HepG2 (cell line): ENCODE data around the gene PIP4K2B. TPM values are rescaled to one million over a fixed set of nuclear protein-coding genes. Genes with fewer than 3 reads are reported as not detected.

Experiments
- ARNT ChIP-seq: fragments of 450-650 bp; IDR thresholded peaks from 2 replicates; pipeline ENCODE4 v1.6.1; 2017
- CAMTA2 ChIP-seq: sonication (generic); formaldehyde crosslinking; IDR thresholded peaks from 2 replicates; pipeline ENCODE4 v1.4.0; 2020; ENCODE audit warnings: mild to moderate bottlenecking, missing genetic modification reagents, borderline replicate concordance
- FOXK1 ChIP-seq: sonication (generic); formaldehyde crosslinking; IDR thresholded peaks from 2 replicates; pipeline ENCODE4 v1.4.0; 2020; ENCODE audit warnings: low read depth, missing genetic modification reagents, borderline replicate concordance
- HIVEP1 ChIP-seq: sonication (generic); formaldehyde crosslinking; IDR thresholded peaks from 2 replicates; pipeline ENCODE4 v1.4.0; 2020; ENCODE audit warnings: mild to moderate bottlenecking, missing genetic modification reagents
- HNF4G ChIP-seq, 2 experiments: sonication (generic) in 1 of 2; formaldehyde crosslinking in 1 of 2; IDR thresholded peaks; 2 replicates each; pipeline versions ENCODE4 v1.4.0 to v1.6.1; 2011 to 2020; ENCODE audit warnings: borderline replicate concordance in 2 of 2, low read depth in 2 of 2, mild to moderate bottlenecking in 2 of 2, low read length in 1 of 2, missing genetic modification reagents in 1 of 2, moderate library complexity in 1 of 2
- KDM2A ChIP-seq: sonication (generic); formaldehyde crosslinking; IDR thresholded peaks from 2 replicates; pipeline ENCODE4 v1.4.0; 2020; ENCODE audit warnings: low read depth, missing genetic modification reagents, borderline replicate concordance
- KDM5B ChIP-seq: sonication (generic); formaldehyde crosslinking; IDR thresholded peaks from 2 replicates; pipeline ENCODE4 v1.4.0; 2020; ENCODE audit warnings: missing genetic modification reagents, mild to moderate bottlenecking, borderline replicate concordance
- MAFG ChIP-seq: sonication (generic); formaldehyde crosslinking; IDR thresholded peaks from 2 replicates; pipeline ENCODE4 v1.5.1; 2020; ENCODE audit warnings: mild to moderate bottlenecking, missing genetic modification reagents
- MED13 ChIP-seq: sonication (generic); formaldehyde crosslinking; IDR thresholded peaks from 2 replicates; pipeline ENCODE4 v1.5.0; 2020; ENCODE audit warnings: missing genetic modification reagents
- MEIS1 ChIP-seq: sonication (generic); formaldehyde crosslinking; IDR thresholded peaks from 2 replicates; pipeline ENCODE4 v1.9.0; 2021; ENCODE audit warnings: mild to moderate bottlenecking, missing genetic modification reagents, moderate library complexity, borderline replicate concordance
- NCOA1 ChIP-seq: sonication (generic); formaldehyde crosslinking; IDR thresholded peaks from 2 replicates; pipeline ENCODE4 v1.9.0; 2021; ENCODE audit warnings: missing genetic modification reagents
- PHB2 ChIP-seq: fragments of 450-650 bp; IDR thresholded peaks from 2 replicates; pipeline ENCODE4 v1.6.1; 2018; ENCODE audit not compliant: partially characterized antibody
- RAD21 ChIP-seq: fragments of 450-650 bp; formaldehyde crosslinking; IDR thresholded peaks from 2 replicates; pipeline ENCODE4 v1.5.0; 2020; ENCODE audit warnings: mild to moderate bottlenecking
- RBM22 ChIP-seq: fragments of 200-400 bp; formaldehyde crosslinking; optimal IDR thresholded peaks from 2 replicates; pipeline ENCODE3; 2017; ENCODE audit warnings: mild to moderate bottlenecking, low read length, moderate library complexity
- STAT5B ChIP-seq: sonication (generic); formaldehyde crosslinking; IDR thresholded peaks from 2 replicates; pipeline ENCODE4 v1.4.0; 2020; ENCODE audit warnings: missing genetic modification reagents
- ZBTB1 ChIP-seq: sonication (generic); formaldehyde crosslinking; IDR thresholded peaks from 2 replicates; pipeline ENCODE4 v1.4.0; 2020; ENCODE audit warnings: missing genetic modification reagents, borderline replicate concordance
- ZFP90 ChIP-seq: sonication (generic); formaldehyde crosslinking; IDR thresholded peaks from 2 replicates; pipeline ENCODE4 v1.8.0; 2022; ENCODE audit warnings: missing genetic modification reagents, mild to moderate bottlenecking, inconsistent platforms, borderline replicate concordance
- ZFX ChIP-seq: sonication (generic); formaldehyde crosslinking; IDR thresholded peaks from 2 replicates; pipeline ENCODE4 v1.4.0; 2020; ENCODE audit warnings: mild to moderate bottlenecking, low read depth, missing genetic modification reagents, moderate library complexity
- ZKSCAN8 ChIP-seq: IDR thresholded peaks from 2 replicates; pipeline ENCODE4 v1.6.1; 2016; ENCODE audit warnings: borderline replicate concordance, missing genetic modification reagents, missing compliant biosample characterization
- ZNF275 ChIP-seq: sonication (generic); formaldehyde crosslinking; IDR thresholded peaks from 2 replicates; pipeline ENCODE4 v1.8.0; 2022; ENCODE audit warnings: missing genetic modification reagents, mild to moderate bottlenecking, inconsistent platforms, borderline replicate concordance
- polyA plus RNA-seq, 8 experiments: library from polyadenylated mRNA; depleted of rRNA in 3 of 8; stranded (reverse) in 7 of 8; unstranded in 1 of 8; fragments of >200 nt; fragmentation: Illumina TruSeq in 4 of 8; extraction: Trizol in 4 of 8; gene quantifications; 2 replicates each; pipeline versions ENCODE4 v1.2.1 to v1.2.3, GENCODE V29; 2011 to 2016; ENCODE audit warnings: low read depth in 4 of 8, missing spikeins in 1 of 8, mixed read lengths in 1 of 8; ENCODE audit not compliant: insufficient read depth in 1 of 8
- total RNA-seq, 5 experiments: library from RNA; depleted of rRNA; stranded (reverse); fragments of >200 nt; fragmentation: Illumina TruSeq; extraction: Trizol; gene quantifications; 2 replicates each; pipeline ENCODE4 v1.2.3, GENCODE V29; 2016; ENCODE audit warnings: low read depth in 1 of 5
- TF ChIP-seq, protein P1 (sequence below): sonication (generic); formaldehyde crosslinking; IDR thresholded peaks from 2 replicates; pipeline ENCODE4 v1.9.0; 2021; ENCODE audit warnings: missing genetic modification reagents, mild to moderate bottlenecking, borderline replicate concordance
- TF ChIP-seq, protein P2 (sequence below): sonication (generic); formaldehyde crosslinking; IDR thresholded peaks from 2 replicates; pipeline ENCODE4 v1.4.0; 2020; ENCODE audit warnings: missing genetic modification reagents, borderline replicate concordance

PIP4K2B gene
- total and polyA plus RNA-seq, 2 of the 13 experiments (the other 11 are each of a cell fraction or from before 2014, with no cell fraction given) = 20.4 to 54.0 TPM

GRCh38 chr17:38746004-38746848 lies 53.1 kb downstream of the PIP4K2B start (continued):
- 0 out of 2 replicates have a peak, but pooled peaks have one; percentile 53 for TF ChIP-seq ZNF275 (CRISPR knock-in tag)
- TF ChIP-seq MEIS1 (CRISPR knock-in tag) = no peak
- no peak for TF ChIP-seq PHB2
- peak; percentile 77; the same call in 1 of the 2 replicates for TF ChIP-seq ZKSCAN8 (CRISPR knock-in tag)
- TF ChIP-seq NCOA1 (CRISPR knock-in tag) = no peak
- TF ChIP-seq MAFG = no peak
- TF ChIP-seq, protein P1, sequence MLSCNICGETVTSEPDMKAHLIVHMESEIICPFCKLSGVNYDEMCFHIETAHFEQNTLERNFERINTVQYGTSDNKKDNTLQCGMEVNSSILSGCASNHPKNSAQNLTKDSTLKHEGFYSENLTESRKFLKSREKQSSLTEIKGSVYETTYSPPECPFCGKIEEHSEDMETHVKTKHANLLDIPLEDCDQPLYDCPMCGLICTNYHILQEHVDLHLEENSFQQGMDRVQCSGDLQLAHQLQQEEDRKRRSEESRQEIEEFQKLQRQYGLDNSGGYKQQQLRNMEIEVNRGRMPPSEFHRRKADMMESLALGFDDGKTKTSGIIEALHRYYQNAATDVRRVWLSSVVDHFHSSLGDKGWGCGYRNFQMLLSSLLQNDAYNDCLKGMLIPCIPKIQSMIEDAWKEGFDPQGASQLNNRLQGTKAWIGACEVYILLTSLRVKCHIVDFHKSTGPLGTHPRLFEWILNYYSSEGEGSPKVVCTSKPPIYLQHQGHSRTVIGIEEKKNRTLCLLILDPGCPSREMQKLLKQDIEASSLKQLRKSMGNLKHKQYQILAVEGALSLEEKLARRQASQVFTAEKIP = no peak
- TF ChIP-seq ARNT = no peak
- 0 out of 2 replicates have a peak, but pooled peaks have one; percentile 72 for TF ChIP-seq ZFP90 (CRISPR knock-in tag)
- no peak for TF ChIP-seq CAMTA2 (CRISPR knock-in tag)
- TF ChIP-seq RBM22 = peak; percentile 88
- TF ChIP-seq, protein P2, sequence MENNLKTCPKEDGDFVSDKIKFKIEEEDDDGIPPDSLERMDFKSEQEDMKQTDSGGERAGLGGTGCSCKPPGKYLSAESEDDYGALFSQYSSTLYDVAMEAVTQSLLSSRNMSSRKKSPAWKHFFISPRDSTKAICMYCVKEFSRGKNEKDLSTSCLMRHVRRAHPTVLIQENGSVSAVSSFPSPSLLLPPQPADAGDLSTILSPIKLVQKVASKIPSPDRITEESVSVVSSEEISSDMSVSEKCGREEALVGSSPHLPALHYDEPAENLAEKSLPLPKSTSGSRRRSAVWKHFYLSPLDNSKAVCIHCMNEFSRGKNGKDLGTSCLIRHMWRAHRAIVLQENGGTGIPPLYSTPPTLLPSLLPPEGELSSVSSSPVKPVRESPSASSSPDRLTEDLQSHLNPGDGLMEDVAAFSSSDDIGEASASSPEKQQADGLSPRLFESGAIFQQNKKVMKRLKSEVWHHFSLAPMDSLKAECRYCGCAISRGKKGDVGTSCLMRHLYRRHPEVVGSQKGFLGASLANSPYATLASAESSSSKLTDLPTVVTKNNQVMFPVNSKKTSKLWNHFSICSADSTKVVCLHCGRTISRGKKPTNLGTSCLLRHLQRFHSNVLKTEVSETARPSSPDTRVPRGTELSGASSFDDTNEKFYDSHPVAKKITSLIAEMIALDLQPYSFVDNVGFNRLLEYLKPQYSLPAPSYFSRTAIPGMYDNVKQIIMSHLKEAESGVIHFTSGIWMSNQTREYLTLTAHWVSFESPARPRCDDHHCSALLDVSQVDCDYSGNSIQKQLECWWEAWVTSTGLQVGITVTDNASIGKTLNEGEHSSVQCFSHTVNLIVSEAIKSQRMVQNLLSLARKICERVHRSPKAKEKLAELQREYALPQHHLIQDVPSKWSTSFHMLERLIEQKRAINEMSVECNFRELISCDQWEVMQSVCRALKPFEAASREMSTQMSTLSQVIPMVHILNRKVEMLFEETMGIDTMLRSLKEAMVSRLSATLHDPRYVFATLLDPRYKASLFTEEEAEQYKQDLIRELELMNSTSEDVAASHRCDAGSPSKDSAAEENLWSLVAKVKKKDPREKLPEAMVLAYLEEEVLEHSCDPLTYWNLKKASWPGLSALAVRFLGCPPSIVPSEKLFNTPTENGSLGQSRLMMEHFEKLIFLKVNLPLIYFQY (CRISPR knock-in tag) = 0 out of 2 replicates have a peak, but pooled peaks have one; percentile 21
- TF ChIP-seq ZBTB1 (CRISPR knock-in tag) = no peak
- TF ChIP-seq RAD21 (CRISPR knock-in tag) = no peak
- peak; percentile 52; the same call in 1 of the 2 replicates for TF ChIP-seq MED13
- no peak; the same call in 1 of the 2 replicates for TF ChIP-seq HIVEP1
- peak; percentile 64; the same call in 1 of the 2 replicates for TF ChIP-seq FOXK1 (CRISPR knock-in tag)
- no peak; the same call in 1 of the 2 replicates for TF ChIP-seq STAT5B
- no peak; the same call in 1 of the 2 replicates for TF ChIP-seq KDM5B (CRISPR knock-in tag)
- peak; percentile 16; the same call in 1 of the 2 replicates for TF ChIP-seq KDM2A (CRISPR knock-in tag)
- TF ChIP-seq HNF4G (IDR thresholded peaks at IDR 0.05; ENCODE audit: borderline replicate concordance, low read depth, low read length) = peak; percentile 93
- TF ChIP-seq HNF4G (CRISPR knock-in tag; IDR thresholded peaks at IDR 0.05; ENCODE audit: borderline replicate concordance, low read depth) = peak; percentile 87; the same call in 1 of the 2 replicates
- peak; percentile 47 for TF ChIP-seq ZFX (CRISPR knock-in tag)
